Keratinocyte (primary cell): ENCODE measurements around the gene PAX8. TPM values are rescaled to one million over a fixed set of nuclear protein-coding genes. Genes with fewer than 3 reads are reported as not detected.

ENCODE experiments used
- DNase-seq: peaks from one replicate; pipeline ENCODE4 v3.0.0-alpha.2; 2011; ENCODE audit warnings: low read depth, missing footprints, low spot score
- FAIRE-seq: peaks from 2 replicates; lab custom pipeline; 2011; peaks lifted over from hg19 to GRCh38; lab: Jason Lieb, UNC
- H2AFZ ChIP-seq: 2 replicates; pipeline ENCODE4 v1.6.0; 2012; ENCODE audit warnings: low read length, control low read depth, inconsistent platforms; ENCODE audit not compliant: control insufficient read depth
- H3K27ac ChIP-seq: 2 replicates; pipeline ENCODE4 v1.5.1; 2011; ENCODE audit warnings: low read length; ENCODE audit not compliant: control insufficient read depth, insufficient read depth
- H3K27me3 ChIP-seq: 3 replicates; pipeline ENCODE4 v1.6.0; 2011; ENCODE audit warnings: low read length; ENCODE audit not compliant: control insufficient read depth, insufficient read depth; ENCODE audit errors: extremely low read depth
- H3K36me3 ChIP-seq, 2 experiments: 2 replicates in 1 of 2; 3 replicates in 1 of 2; pipeline ENCODE4 v1.5.1; 2011; ENCODE audit warnings: low read length in 2 of 2, mild to moderate bottlenecking in 1 of 2; ENCODE audit not compliant: control insufficient read depth in 2 of 2, insufficient read depth in 2 of 2; ENCODE audit errors: extremely low read depth in 1 of 2
- H3K4me1 ChIP-seq: 3 replicates; pipeline ENCODE4 v1.5.1; 2011; ENCODE audit warnings: low read length; ENCODE audit not compliant: control insufficient read depth, insufficient read depth; ENCODE audit errors: extremely low read depth
- H3K4me2 ChIP-seq: 3 replicates; pipeline ENCODE4 v1.6.0; 2011; ENCODE audit warnings: low read depth, low read length; ENCODE audit not compliant: control insufficient read depth, insufficient read depth; ENCODE audit errors: extremely low read depth
- H3K4me3 ChIP-seq, 3 experiments: fragments of 200-600 bp in 1 of 3; sonication (generic) in 1 of 3; 2 replicates in 2 of 3; 3 replicates in 1 of 3; pipeline ENCODE4 v1.5.1; 2011 to 2016; ENCODE audit warnings: low read length in 3 of 3, mild to moderate bottlenecking in 3 of 3, control low read depth in 2 of 3, inconsistent platforms in 1 of 3, low read depth in 1 of 3, mixed read lengths in 1 of 3, mixed run types in 1 of 3, moderate library complexity in 1 of 3; ENCODE audit not compliant: control insufficient read depth in 2 of 3, insufficient read depth in 2 of 3; ENCODE audit errors: extremely low read depth in 1 of 3
- H3K79me2 ChIP-seq: 2 replicates; pipeline ENCODE4 v1.6.0; 2012; ENCODE audit warnings: low read length; ENCODE audit not compliant: control insufficient read depth, insufficient read depth
- H3K9ac ChIP-seq: 3 replicates; pipeline ENCODE4 v1.6.0; 2011; ENCODE audit warnings: low read length; ENCODE audit not compliant: control insufficient read depth, insufficient read depth; ENCODE audit errors: extremely low read depth
- H3K9me1 ChIP-seq: 3 replicates; pipeline ENCODE4 v1.6.0; 2011; ENCODE audit warnings: low read length; ENCODE audit not compliant: control insufficient read depth, insufficient read depth; ENCODE audit errors: extremely low read depth
- H3K9me3 ChIP-seq: 2 replicates; pipeline ENCODE4 v1.5.1; 2012; ENCODE audit warnings: low read depth, low read length; ENCODE audit not compliant: control insufficient read depth
- H4K20me1 ChIP-seq: 3 replicates; pipeline ENCODE4 v1.6.0; 2011; ENCODE audit warnings: low read length; ENCODE audit not compliant: control insufficient read depth, insufficient read depth; ENCODE audit errors: extremely low read depth
- CTCF ChIP-seq, 3 experiments: IDR thresholded peaks in 1 of 3; conservative IDR thresholded peaks in 1 of 3; optimal IDR thresholded peaks in 1 of 3; 2 replicates in 2 of 3; 3 replicates in 1 of 3; pipeline versions ENCODE3 to v1.5.1; 2011; ENCODE audit warnings: low read length in 3 of 3, mild to moderate bottlenecking in 3 of 3, moderate library complexity in 2 of 3, control low read depth in 1 of 3, inconsistent platforms in 1 of 3; ENCODE audit not compliant: insufficient read depth in 2 of 3; ENCODE audit errors: extremely low read depth in 1 of 3
- EZH2 ChIP-seq: IDR thresholded peaks from one replicate; pipeline ENCODE4 v1.6.1; 2012; ENCODE audit warnings: inconsistent platforms, mild to moderate bottlenecking, low read length, moderate library complexity
- dilution Hi-C: fragments of 300-500 bp; cut with MboI; formaldehyde crosslinking; loops from one replicate; pipeline ENCODE4 v1.7.0; 2020; ENCODE audit warnings: low sequenced_read_pairs; ENCODE audit not compliant: extremely low pct_ligation_motif_present
- polyA plus RNA-seq, 5 experiments: library from polyadenylated mRNA; depleted of rRNA in 3 of 5; stranded (reverse) in 3 of 5; stranded (forward) in 1 of 5; unstranded in 1 of 5; fragments of >200 nt; gene quantifications; 1 replicate in 1 of 5; 2 replicates in 3 of 5; 3 replicates in 1 of 5; pipeline versions ENCODE4 v1.2.1 to v1.2.3, GENCODE V29; 2011 to 2012; ENCODE audit warnings: missing spikeins in 2 of 5, low read depth in 1 of 5, low replicate concordance in 1 of 5

Gene PAX8
- polyA plus RNA-seq, 1 donor (not counting 4 experiments of a cell fraction or from before 2014, with no cell fraction given) = 3.4 TPM

GRCh38 chr2:113227290-113227689, 51.4 kb downstream of the PAX8 start:
- H3K4me3 ChIP-seq = no peak overlapping the region
- H3K79me2 ChIP-seq = no peaks in the 10 kb centered on the region
- dilution Hi-C loops = no loop called here
- no peaks in the 10 kb centered on the region for H3K36me3 ChIP-seq
- no peak for TF ChIP-seq EZH2
- TF ChIP-seq CTCF (optimal IDR thresholded peaks at IDR 0.05 in 1 of 3, IDR thresholded peaks at IDR 0.05 in 1 of 3, conservative IDR thresholded peaks at IDR 0.05 in 1 of 3; ENCODE audit: extremely low read depth in 1 of 3, insufficient read depth in 2 of 3, low read length in 3 of 3) = no peak
- no peaks in the 10 kb centered on the region for H3K9me1 ChIP-seq
- no peak overlapping the region for H2AFZ ChIP-seq
- no peaks in the 10 kb centered on the region for H3K27me3 ChIP-seq
- no peak overlapping the region for H3K9ac ChIP-seq
- no peaks in the 10 kb centered on the region for H4K20me1 ChIP-seq
- FAIRE-seq (no peak), DNase-seq (no peak)
- H3K4me1 ChIP-seq = no peaks in the 10 kb centered on the region
- no peak overlapping the region for H3K27ac ChIP-seq
- no peaks in the 10 kb centered on the region for H3K9me3 ChIP-seq
- H3K4me2 ChIP-seq = no peak overlapping the region

- Histone ChIP-seq H2AFZ (no peak overlapping the region), H4K20me1 (no peaks in the 10 kb centered on the region), H3K4me2 (no peak overlapping the region), H3K4me3 (no peak overlapping the region), H3K4me1 (no peaks in the 10 kb centered on the region), H3K79me2 (no peaks in the 10 kb centered on the region), H3K27ac (no peak overlapping the region), H3K9me3 (no peaks in the 10 kb centered on the region), H3K27me3 (no peaks in the 10 kb centered on the region), H3K9me1 (no peaks in the 10 kb centered on the region), H3K36me3 (no peaks in the 10 kb centered on the region), H3K9ac (no peak overlapping the region)
- dilution Hi-C loops = no loop called here
- TF ChIP-seq CTCF (optimal IDR thresholded peaks at IDR 0.05 in 1 of 3, IDR thresholded peaks at IDR 0.05 in 1 of 3, conservative IDR thresholded peaks at IDR 0.05 in 1 of 3; ENCODE audit: extremely low read depth in 1 of 3, insufficient read depth in 2 of 3, low read length in 3 of 3) (no peak), EZH2 (no peak)
- FAIRE-seq (no peak), DNase-seq (no peak)
These were observed 52.3 kb downstream of the PAX8 start for GRCh38 chr2:113226462-113226861.
